Activated B cell treated with CpG ODN at 0.5 μM for 24 hours (primary cell): ENCODE data around the gene HUWE1. TPM values are rescaled to one million over a fixed set of nuclear protein-coding genes. Genes with fewer than 3 reads are reported as not detected.

Experiments used
- ATAC-seq: fragments of 200-7000 bp; cut with Tn5 transposase; one replicate; pipeline ENCODE4 v1.10.0; 2021; ENCODE audit warnings: low read depth, mild to moderate bottlenecking, moderate library complexity
- CTCF ChIA-PET: fragments of 350-600 bp; sonication (Branson Sonifier 250); formaldehyde crosslinking; loops from one replicate; lab custom pipeline; 2021; ENCODE audit warnings: antibody characterized with exemption; lab: Charles Lee
- POLR2A ChIA-PET: fragments of 350-600 bp; sonication (Branson Sonifier 250); formaldehyde crosslinking; loops from one replicate; lab custom pipeline; 2021; ENCODE audit warnings: antibody characterized with exemption; lab: Charles Lee
- DNase-seq: peaks from one replicate; pipeline ENCODE4 v3.0.0; 2022
- H3K27ac Mint-ChIP-seq: one replicate; pipeline ENCODE4 v1.8.0; 2020; ENCODE audit warnings: mixed read lengths
- H3K27me3 Mint-ChIP-seq: one replicate; pipeline ENCODE4 v1.8.0; 2021; ENCODE audit warnings: mixed read lengths
- H3K36me3 Mint-ChIP-seq: one replicate; pipeline ENCODE4 v1.8.0; 2021; ENCODE audit warnings: low read depth, mixed read lengths
- H3K4me1 Mint-ChIP-seq: one replicate; pipeline ENCODE4 v1.8.0; 2021; ENCODE audit warnings: mixed read lengths
- H3K4me3 Mint-ChIP-seq: one replicate; pipeline ENCODE4 v1.8.0; 2020; ENCODE audit warnings: mild to moderate bottlenecking, mixed read lengths
- H3K9me3 Mint-ChIP-seq: one replicate; pipeline ENCODE4 v1.8.0; 2020; ENCODE audit warnings: mixed read lengths
- intact Hi-C: fragments of 100-400 bp; cut with micrococcal nuclease; formaldehyde crosslinking; loops from one replicate; pipeline ENCODE4 v1.15.1; 2024
- total RNA-seq: library from RNA; stranded (reverse); gene quantifications from 2 replicates; pipeline ENCODE4 v1.2.3, GENCODE V29; 2022
- TF ChIP-seq, protein P1 (sequence below): fragments of 200-600 bp; IDR thresholded peaks from one replicate; pipeline ENCODE4 v1.8.0; 2022; ENCODE audit warnings: antibody characterized with exemption, mild to moderate bottlenecking

Gene HUWE1
- total RNA-seq, 1 donor from 2014 or later: 257 TPM

DNA sequence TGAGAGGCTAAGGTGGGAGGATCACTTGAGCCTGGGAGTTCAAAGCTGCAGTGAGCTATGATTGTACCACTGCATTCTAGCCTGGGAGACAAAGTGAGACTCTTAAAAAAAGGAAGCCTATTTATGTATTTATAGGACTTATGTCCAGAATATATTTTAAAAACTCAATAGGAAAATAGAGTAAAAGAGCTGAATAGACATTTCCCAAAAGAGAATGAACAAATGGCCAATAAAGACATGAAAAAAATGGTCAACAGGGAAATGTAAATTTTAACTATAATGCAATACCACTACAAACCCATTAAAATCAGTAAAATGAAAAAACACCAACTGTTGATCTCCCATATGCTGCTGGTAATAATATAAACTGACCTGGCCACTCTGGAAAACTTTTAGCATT, 115.0 kb downstream of the HUWE1 start:
- ATAC-seq (no peak), DNase-seq (no peak)
- Mint-ChIP-seq H3K27ac (no peak overlapping the region), H3K9me3 (no peaks in the 10 kb centered on the region), H3K27me3 (no peaks in the 10 kb centered on the region), H3K4me1 (no peaks in the 10 kb centered on the region), H3K36me3 (peaks cover 76% of the 10 kb centered on the region), H3K4me3 (no peak overlapping the region)
- TF ChIP-seq, protein P1, sequence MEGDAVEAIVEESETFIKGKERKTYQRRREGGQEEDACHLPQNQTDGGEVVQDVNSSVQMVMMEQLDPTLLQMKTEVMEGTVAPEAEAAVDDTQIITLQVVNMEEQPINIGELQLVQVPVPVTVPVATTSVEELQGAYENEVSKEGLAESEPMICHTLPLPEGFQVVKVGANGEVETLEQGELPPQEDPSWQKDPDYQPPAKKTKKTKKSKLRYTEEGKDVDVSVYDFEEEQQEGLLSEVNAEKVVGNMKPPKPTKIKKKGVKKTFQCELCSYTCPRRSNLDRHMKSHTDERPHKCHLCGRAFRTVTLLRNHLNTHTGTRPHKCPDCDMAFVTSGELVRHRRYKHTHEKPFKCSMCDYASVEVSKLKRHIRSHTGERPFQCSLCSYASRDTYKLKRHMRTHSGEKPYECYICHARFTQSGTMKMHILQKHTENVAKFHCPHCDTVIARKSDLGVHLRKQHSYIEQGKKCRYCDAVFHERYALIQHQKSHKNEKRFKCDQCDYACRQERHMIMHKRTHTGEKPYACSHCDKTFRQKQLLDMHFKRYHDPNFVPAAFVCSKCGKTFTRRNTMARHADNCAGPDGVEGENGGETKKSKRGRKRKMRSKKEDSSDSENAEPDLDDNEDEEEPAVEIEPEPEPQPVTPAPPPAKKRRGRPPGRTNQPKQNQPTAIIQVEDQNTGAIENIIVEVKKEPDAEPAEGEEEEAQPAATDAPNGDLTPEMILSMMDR: no peak
- ChIA-PET CTCF (no interaction called here), POLR2A (no interaction called here)
- intact Hi-C loops: loop anchor here (5.0 kb wide), 1 partner anchor 36 kb away; no protein-coding TSS in a partner anchor

DNA sequence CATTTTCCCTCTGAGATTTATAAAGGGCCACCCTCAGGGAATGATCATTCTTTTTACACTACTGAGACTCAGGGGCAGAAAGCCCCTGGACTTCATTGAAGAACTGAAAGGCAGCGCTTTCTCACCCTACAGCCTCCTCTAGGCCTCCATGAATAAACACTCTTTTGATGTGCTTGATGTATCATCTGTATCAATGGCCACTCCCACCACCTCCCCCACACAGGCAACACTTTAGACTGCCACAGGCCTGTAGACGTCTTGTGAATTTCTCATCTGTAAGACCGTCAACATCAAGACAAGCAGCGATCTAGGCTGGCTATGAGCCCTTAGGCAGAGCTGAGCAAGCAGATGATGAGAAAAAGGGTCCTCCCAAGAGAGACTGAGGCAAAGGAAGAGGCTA, 123.2 kb downstream of the HUWE1 start:
- H3K4me1 Mint-ChIP-seq: no peaks in the 10 kb centered on the region
- no peak for ATAC-seq

DNA sequence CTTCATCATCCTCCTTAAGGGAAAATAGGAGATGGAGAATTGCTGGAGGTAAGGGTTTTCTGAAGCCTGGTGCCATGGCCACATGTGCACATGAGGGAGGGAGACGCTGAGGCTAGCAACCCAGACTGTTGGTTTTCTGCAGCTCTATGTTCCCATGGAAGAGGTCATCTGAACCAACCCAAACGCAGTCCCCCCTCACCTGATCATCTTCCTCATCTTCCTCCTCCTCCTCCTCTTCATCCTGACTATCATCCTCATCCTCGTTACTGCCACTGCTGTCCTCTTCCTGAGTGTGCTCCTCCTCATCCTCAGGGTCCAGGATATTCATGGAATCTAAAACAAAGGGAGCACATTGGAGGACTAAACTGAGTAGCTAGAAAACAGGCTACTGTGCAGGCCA, 124.6 kb downstream of the HUWE1 start:
- H3K27ac Mint-ChIP-seq: no peak overlapping the region
- no peak overlapping the region for H3K4me3 Mint-ChIP-seq
- no peaks in the 10 kb centered on the region for H3K9me3 Mint-ChIP-seq
- H3K27me3 Mint-ChIP-seq: no peaks in the 10 kb centered on the region
- DNase-seq: no peak
- no peak for ATAC-seq
- no peaks in the 10 kb centered on the region for H3K4me1 Mint-ChIP-seq
- TF ChIP-seq, protein P1: no peak
- ChIA-PET CTCF (no interaction called here), POLR2A (no interaction called here)
- peaks cover 96% of the 10 kb centered on the region for H3K36me3 Mint-ChIP-seq
- intact Hi-C loops: no loop called here

More for the DNA sequence above, 123.2 kb downstream of the HUWE1 start:
- ChIA-PET CTCF (no interaction called here), POLR2A (interaction anchor here (0.6 kb wide), 1 partner anchor 118 kb away, joined by 6 read pairs; no protein-coding TSS in a partner anchor)
- TF ChIP-seq, protein P1: no peak
- Mint-ChIP-seq H3K27ac (no peak overlapping the region), H3K27me3 (no peaks in the 10 kb centered on the region), H3K9me3 (no peaks in the 10 kb centered on the region), H3K36me3 (peaks cover 92% of the 10 kb centered on the region), H3K4me3 (no peak overlapping the region)
- DNase-seq: no peak
- intact Hi-C loops: no loop called here

DNA sequence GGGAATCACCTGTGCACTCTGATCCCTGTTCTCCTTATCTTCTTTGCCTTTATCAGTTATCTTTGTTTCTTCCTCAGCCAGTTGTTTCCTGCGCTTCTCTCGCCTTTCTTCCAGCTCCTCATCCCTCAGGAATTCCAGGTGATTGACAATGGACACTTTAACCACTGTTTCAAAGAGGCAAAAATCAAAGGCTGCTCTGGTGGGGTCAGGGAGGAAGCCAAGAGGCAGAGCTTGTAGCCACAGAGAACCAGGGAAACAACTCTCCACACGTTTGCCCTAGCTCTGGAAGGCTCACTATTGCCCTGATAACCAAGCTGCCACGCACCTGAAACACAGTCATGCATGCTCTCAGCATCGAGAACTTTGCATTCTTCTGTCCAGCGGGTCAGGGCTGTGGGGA, 127.9 kb downstream of the HUWE1 start:
- POLR2A ChIA-PET: no interaction called here
- intact Hi-C loops: no loop called here
- CTCF ChIA-PET: no interaction called here
- Mint-ChIP-seq H3K36me3 (peaks cover 90% of the 10 kb centered on the region), H3K27ac (no peak overlapping the region), H3K4me3 (no peak overlapping the region), H3K27me3 (no peaks in the 10 kb centered on the region), H3K9me3 (no peaks in the 10 kb centered on the region), H3K4me1 (no peaks in the 10 kb centered on the region)
- ATAC-seq (no peak), DNase-seq (no peak)
- TF ChIP-seq, protein P1: no peak

DNA sequence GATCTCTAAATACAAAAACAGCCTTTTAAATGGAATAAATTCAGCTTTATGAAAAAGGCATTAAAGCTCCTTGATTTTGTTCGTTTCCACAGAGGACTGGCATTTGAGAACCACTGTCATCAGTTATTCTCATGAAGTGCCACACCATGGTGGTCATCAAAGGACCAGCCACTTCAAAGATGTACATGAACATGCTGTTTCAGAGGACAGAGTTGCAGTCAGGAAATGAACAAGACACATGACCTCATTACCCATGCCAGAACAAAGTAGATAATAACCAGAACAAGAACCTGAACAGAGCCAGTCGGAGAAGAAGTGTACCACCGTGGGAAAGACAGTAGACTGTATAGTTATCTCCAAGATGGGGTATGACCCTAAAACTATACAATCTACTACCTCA, 129.7 kb downstream of the HUWE1 start:
- Mint-ChIP-seq H3K27ac (no peak overlapping the region), H3K27me3 (no peaks in the 10 kb centered on the region), H3K4me3 (no peak overlapping the region), H3K9me3 (no peaks in the 10 kb centered on the region), H3K4me1 (no peaks in the 10 kb centered on the region), H3K36me3 (peaks cover 84% of the 10 kb centered on the region)
- POLR2A ChIA-PET: no interaction called here
- TF ChIP-seq, protein P1: no peak
- DNase-seq (no peak), ATAC-seq (no peak)
- intact Hi-C loops: no loop called here
- CTCF ChIA-PET: no interaction called here
